ENCODE data around the gene BDKRB2.

DNA sequence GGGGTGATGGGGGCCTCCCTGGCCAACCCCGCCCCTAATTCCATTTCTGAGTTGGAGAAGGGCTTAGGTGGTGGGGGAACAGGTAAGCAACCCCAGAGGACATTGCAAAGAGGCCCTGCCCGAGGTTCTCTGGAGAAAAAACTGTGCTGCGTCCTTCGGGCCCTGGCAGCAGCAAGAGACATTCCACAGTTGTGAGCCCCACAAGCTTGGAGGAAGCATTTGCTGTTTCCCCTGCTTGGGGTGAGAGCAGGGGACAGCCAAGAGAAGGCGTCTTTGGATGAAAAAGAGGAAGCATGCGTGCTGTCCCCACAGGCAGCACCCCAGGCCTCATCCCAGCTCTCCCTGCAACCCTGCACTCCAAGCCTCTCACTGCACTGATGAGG lies 1.3 kb downstream of the BDKRB2 start:
- TF ChIP-seq POLR2AphosphoS5 (IDR thresholded peaks at IDR 0.05; ENCODE audit: low read depth, low read length) (no peak), TAF1 (IDR thresholded peaks at IDR 0.05; ENCODE audit: borderline replicate concordance, insufficient read depth, low read length) (no peak), FOXP2 (optimal IDR thresholded peaks at IDR 0.05; ENCODE audit: borderline replicate concordance, extremely low read depth, extremely low read length, insufficient read depth) (no peak)

Data from PFSK-1 (cell line).